ENCODE results near the gene ZNF846.

DNA sequence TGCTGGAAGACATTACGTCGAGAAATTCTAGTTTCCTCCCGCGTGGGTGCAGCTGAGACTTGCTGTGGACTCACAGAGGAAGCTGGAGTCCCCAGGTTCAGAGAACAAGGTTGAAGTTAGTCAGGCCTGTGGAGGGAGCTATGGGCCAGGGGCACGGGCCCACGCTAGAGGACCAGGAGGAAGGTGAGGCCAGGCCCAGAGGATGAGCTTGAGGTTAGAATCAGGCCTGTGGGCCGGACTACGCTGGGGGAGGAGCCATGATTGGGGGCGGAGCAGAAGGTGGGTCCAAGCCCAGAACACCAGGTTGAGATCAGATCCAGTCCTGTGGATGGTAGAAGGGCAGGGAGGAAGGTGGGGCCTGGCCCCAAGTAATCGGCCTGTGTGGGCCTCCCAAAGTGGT lies 32.6 kb downstream of the ZNF846 start:
- TF ChIP-seq TAF1 (IDR thresholded peaks at IDR 0.05; ENCODE audit: borderline replicate concordance, low read depth, low read length) = no peak
- no peak for TF ChIP-seq POLR2A (IDR thresholded peaks at IDR 0.05; ENCODE audit: low read depth, low read length)
- no peak for TF ChIP-seq POLR2AphosphoS5 (IDR thresholded peaks at IDR 0.05; ENCODE audit: low read depth, low read length)

All from GM12892 (cell line).